ENCODE measurements around the gene CDC37. TPM values are rescaled to one million over a fixed set of nuclear protein-coding genes. Genes with fewer than 3 reads are reported as not detected.
"Not testable (repeated sequence)": the region's sequence is repeated elsewhere in the genome, so short reads cannot be mapped to it uniquely, and the experiment has no call there.

Gene CDC37
- total RNA-seq, 2 experiments from 2014 or later: 294 TPM

DNA sequence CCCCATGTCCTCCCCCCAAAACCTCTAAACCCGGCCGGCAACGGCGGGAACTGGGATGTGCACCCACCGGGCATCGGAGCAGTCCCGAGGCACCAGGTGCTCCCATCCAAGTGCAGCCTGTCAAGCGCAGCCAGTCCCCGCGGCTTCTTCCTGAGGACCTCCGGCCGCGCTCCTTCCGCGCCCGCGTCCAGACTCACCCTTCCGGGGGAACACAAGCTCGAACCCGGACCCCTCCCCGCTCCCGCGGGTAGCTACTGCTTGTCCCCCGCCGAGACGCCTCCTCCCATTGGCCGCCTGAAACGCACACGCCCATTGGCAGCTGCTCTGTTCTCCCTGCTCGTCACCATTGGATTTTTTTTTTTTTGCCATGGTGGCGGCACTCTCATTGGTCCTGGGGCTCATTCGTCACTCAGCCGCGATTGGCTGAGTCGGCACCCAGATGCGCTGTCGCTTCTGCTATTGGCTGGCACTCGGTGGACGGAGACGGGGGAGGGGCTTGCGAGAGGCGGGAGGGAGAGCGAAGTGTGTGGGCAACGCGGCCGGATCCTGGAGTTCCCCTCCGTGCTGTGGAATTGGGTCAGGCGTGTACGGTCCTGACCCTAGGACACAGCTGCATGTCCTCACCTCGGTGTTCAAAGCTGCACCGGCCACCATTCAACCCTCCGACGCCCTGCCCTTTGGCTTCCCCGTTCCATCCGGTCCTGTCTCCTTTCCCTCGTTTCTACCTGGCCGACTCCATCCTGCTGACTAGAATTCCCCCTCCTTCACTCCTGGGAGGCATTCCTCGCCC lies 22.8 kb downstream of the CDC37 start, which contains the start of gene TYK2:
Gene TYK2, minus strand, starts transcription at position 260 of the 790 bp plus-strand sequence. CDS start 2,166 bp downstream, outside the sequence.
- ChIA-PET CTCF (interaction anchor here (0.6 to 10.6 kb wide), 8 partner anchors 8 to 485 kb away, joined by 3 to 145 read pairs (median 4); partner anchors contain the start of gene ICAM1), POLR2A (interaction anchor here (0.5 to 1.9 kb wide), 11 partner anchors 11 to 434 kb away, joined by 3 to 14 read pairs (median 4); partner anchors contain the start of genes ICAM1, ICAM4 and RAVER1)

DNA sequence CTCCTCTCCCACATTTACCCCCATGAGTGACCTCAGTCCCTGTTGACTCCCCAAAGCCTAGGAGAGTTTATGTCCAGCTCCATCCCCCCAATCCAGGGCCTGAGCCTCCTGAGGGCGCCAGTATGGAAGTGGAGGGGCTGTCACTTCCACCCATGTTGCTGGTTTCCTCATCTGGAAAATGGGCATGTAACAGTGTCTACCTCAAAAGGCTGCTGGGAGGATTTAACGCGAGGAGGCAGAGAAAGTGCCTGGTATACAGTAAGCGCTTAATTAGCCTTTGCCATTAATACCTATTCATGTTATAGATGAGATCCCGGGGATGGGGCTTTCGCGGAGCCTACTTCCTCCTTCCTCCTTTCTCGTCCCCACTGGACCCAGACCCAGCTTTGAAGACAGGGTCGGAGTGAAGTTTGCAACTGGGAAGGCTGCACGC lies 23.4 kb downstream of the CDC37 start:
- CTCF ChIA-PET: interaction anchor here (0.6 to 10.6 kb wide), 8 partner anchors 9 to 486 kb away, joined by 3 to 145 read pairs (median 4); partner anchors contain the start of gene ICAM1
- POLR2A ChIA-PET: interaction anchor here (0.6 to 1.9 kb wide), 9 partner anchors 12 to 435 kb away, joined by 3 to 14 read pairs (median 4); partner anchors contain the start of genes ICAM1, ICAM4 and RAVER1

DNA sequence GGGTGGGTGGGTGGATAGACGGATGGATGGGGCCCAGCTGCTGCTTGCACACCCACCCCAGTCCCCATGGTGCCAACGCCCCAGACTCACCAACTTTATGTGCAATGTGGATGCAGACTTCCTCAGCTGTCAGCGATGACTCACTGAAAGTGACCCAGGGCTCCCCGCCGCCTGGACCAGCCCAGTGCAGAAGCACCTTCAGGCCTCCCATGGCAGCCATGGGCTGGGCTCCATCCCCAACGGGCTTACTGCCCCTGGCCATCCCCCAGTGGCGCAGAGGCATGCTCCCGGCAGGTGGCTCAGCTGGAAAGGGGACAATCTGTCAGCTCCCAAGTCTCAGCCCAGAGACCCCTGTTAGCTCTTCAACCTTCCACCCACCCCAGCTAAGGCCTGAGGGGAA lies 25.2 kb downstream of the CDC37 start:
- CTCF ChIA-PET: interaction anchor here (0.9 to 3.1 kb wide), 4 partner anchors 11 to 119 kb away, joined by 3 to 12 read pairs (median 4); no protein-coding TSS in a partner anchor
- POLR2A ChIA-PET: no interaction called here

DNA sequence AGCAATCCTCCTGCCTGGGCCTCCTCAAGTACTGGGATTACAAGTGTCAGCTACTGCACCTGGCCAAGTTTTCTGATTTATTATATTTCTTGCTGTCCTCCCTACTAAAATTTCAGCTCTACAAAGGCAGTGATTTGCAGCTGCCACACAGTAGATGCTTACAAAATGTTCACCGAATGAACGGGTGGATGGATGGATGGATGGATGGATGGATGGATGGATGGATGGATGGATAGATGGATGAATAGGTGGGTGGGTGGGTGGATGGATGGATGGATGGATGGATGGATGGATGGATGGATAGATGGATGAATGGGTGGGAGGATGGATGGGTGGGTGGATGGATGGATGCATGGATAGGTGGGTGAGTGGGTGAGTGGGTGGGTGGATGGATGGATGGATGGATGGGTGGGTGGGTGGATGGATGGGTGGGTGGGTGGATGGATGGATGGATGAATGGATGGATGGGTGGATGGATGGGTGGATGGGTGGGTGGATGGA lies 26.2 kb downstream of the CDC37 start:
- CTCF ChIA-PET: interaction anchor here (1.2 kb wide), 1 partner anchor 108 kb away, joined by 4 read pairs; no protein-coding TSS in a partner anchor
- POLR2A ChIA-PET: not testable (repeated sequence)

DNA sequence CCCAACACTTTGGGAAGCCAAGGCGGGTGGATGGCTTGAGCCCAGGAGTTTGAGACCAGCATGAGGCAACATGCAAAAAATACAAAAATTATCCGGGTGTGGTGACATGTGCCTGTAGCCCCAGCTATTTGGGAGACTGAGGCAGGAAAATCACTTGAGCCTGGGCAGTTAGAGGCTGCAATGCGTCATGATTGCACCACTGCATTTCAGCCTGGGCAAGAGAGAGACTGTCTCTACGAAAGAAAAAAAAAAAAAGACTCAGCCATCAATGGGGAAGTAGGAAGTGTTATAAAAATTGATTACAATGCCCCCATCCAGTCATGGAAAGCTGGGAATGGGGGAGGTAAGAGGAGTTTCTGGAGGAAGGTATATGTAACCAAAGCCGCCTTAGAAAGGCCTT lies 28.4 kb downstream of the CDC37 start:
- ChIA-PET POLR2A (no interaction called here), CTCF (interaction anchor here (0.6 to 1.2 kb wide), 4 partner anchors 16 to 315 kb away, joined by 3 to 4 read pairs (median 3); no protein-coding TSS in a partner anchor)

DNA sequence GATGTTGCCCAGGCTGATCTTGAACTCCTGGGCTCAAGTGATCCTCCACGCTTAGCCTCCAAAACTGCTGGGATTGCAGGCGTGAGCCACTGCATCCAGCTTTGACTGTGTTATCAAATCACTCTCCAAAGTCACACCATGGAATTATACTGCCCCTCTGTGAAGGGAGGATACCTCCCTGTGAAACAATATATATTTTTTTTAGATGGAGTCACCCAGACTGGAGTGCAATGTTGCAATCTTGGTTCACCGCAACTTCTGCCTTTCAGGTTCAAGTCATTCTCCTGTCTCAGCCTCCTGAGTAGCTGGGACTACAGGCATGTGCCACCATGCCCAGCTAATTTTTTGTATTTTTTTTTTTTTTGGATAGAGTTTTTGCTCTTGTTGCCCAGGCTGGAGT lies 30.7 kb downstream of the CDC37 start:
- ChIA-PET CTCF (interaction anchor here (0.7 kb wide), 2 partner anchors 99 to 223 kb away, joined by 3 read pairs; no protein-coding TSS in a partner anchor), POLR2A (no interaction called here)

DNA sequence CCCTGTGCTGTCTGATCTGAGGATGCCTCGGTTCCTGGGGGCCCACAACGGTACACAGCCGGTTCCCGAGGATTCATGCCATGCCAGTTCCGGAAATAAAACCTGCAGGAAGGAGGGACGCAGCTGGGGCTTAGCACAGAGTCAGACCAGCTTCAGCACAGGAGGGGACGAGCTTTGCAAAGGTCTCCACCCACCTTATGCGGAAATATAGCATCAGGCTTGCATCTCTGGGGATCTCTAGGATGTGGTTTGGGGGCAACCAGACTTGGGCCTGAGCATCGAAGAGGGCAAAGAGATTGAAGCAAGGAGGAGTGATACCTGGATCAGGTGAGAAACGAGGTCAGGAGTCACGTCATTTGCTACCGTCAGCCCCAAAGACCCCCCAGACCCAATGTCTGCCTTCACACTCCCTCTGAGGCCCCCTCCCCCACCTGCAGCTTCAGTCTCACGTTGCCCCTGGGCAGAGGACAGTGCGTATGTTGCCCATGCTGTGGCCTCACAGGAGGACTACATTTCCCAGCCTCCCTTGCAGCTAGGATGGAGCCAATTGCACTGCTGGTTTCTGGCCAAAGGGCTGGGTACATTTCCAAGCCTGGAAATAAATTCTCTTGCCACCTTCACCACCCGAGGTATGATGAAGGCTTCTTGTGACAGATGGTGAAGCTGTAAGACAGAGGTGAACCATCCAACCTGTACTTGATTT lies 35.1 kb downstream of the CDC37 start:
- CTCF ChIA-PET: interaction anchor here (0.6 kb wide), 1 partner anchor 14 kb away, joined by 4 read pairs; no protein-coding TSS in a partner anchor
- POLR2A ChIA-PET: interaction anchor here (0.6 kb wide), 1 partner anchor 63 kb away, joined by 4 read pairs; no protein-coding TSS in a partner anchor

DNA sequence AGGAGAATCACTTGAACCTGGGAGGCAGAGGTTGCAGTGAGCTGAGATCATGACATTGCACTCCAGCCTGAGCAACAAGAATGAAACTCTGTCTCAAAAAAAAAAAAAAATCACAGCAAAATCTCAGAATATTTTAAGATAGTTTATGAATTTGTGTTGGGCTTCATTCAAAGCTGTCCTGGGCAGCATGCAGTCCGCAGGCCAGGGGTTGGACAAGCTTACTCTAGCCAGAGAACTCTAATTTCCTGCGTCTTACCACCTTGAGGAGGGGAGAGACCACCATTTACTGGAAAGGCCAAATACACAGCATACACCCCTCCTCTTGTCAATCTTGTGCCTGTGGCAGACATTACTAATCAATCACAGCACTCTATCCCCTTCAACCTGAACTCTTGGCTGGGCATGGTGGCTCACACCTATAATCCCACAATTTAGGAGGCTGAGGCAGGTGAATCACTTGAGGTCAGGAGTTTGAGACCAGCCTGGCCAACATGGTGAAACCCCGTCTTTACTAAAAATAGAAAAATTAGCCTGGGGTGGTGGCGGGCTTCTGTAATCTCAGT lies 36.3 kb downstream of the CDC37 start:
- CTCF ChIA-PET: interaction anchor here (1.0 to 1.1 kb wide), 2 partner anchors 48 to 96 kb away, joined by 3 read pairs; partner anchors contain the start of gene ICAM1
- POLR2A ChIA-PET: not testable (repeated sequence)

DNA sequence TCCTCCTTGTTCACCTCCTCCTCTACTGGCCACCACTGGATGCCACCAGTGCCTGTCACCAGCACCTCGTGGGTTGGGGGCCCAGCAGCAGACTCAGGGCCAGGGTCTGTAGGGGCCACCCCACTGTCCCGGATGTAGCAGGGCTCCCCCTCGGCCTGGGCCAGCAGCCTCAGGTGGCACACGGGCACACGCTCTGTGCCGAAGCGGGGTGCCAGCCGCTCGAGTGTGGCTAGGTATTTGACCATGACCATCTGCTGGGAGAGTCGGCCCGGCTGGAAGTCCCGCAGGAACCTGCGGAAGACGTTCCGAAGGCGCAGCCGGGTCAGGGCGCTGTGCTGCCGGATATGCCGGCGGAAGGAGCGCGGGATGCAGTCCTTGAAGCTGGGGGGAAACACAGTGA lies 37.8 kb downstream of the CDC37 start:
- ChIA-PET CTCF (no interaction called here), POLR2A (interaction anchor here (0.7 kb wide), 1 partner anchor 51 kb away, joined by 4 read pairs; no protein-coding TSS in a partner anchor)

DNA sequence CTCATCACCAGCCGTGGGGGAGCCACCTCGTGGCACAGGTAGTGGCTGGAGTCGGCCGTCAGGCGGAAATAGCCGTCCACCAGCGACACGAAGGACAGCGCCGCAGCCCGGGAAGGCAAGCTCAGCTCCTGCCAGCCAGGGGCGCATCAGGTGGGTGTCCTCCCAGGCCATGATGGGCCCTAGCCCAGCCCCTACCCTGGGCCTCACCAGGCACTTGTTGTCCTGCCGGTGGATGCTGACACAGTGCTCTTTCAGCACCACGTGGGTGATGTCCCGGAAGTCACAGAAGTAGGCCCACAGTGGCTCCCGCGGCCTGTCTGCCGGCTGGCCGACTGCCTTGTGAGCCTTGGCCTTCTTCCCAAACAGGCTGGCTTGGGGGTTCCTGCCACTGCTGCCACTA lies 38.7 kb downstream of the CDC37 start:
- POLR2A ChIA-PET: no interaction called here
- CTCF ChIA-PET: no interaction called here

DNA sequence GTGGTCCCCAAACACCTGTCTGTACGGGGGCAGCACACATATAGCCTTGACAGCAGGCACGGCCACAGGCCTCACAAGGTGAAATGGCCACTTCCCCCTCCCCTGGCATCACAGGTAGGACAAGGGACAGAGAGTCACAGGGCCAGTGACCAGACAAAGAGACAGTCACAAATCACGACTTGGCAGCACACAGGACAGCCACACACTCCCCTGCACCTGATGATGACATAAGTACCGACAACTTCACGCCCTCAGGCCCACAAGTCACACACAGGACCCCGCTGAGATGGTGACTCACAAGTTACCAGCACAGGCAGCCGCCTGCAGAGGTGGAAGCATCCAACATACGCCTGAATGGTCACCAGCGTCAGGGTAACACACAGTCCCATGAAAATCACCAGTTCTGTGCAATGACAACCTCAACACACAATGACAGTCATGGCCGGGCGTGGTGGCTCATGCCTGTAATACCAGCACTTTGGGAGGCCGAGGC lies 39.5 kb downstream of the CDC37 start:
- ChIA-PET CTCF (no interaction called here), POLR2A (no interaction called here)

DNA sequence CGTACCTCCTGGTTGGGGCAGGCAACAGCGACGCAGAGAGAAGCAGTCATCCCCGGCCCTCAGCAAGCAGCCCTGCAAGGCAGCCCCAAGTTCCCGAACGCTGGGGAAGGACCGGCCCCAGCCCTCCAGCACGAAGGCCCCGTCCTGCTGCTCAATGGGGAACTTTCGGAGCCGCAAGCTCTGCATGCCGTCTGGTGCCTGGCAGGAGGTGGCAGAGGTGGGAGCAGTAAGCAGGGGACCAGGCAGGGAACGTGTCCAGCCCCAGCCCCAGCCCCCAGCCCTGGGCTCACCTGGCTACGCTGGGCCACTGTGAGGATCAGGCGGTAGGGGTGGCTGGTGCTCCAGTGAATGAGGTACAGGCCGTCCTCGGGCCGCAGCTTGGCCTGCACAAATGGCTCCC lies 41.1 kb downstream of the CDC37 start:
- POLR2A ChIA-PET: no interaction called here

DNA sequence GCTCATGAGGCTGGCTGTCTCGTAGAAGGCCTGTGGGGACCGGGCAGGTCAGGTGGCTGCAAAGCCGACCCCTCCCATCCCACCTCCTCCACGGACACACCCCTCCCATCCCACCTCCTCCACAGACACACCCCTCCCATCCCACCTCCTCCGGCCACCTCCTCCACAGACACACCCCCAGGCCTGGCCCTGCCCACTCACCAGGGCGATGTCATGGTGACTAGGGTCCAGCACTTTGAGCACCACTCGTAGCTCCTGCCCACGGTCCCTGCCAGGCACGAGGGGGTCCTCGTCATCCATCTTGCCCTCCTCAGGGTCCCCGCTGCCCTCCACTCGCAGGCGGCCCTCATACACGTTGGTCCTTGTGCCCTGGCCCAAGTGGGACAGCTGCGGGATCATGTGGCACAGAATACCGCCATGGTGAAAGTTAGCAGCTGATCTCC lies 41.8 kb downstream of the CDC37 start:
- POLR2A ChIA-PET: no interaction called here
- CTCF ChIA-PET: no interaction called here

More for the DNA sequence above, 41.1 kb downstream of the CDC37 start:
- CTCF ChIA-PET: interaction anchor here (1.1 kb wide), 1 partner anchor 27 kb away, joined by 3 read pairs; no protein-coding TSS in a partner anchor

DNA sequence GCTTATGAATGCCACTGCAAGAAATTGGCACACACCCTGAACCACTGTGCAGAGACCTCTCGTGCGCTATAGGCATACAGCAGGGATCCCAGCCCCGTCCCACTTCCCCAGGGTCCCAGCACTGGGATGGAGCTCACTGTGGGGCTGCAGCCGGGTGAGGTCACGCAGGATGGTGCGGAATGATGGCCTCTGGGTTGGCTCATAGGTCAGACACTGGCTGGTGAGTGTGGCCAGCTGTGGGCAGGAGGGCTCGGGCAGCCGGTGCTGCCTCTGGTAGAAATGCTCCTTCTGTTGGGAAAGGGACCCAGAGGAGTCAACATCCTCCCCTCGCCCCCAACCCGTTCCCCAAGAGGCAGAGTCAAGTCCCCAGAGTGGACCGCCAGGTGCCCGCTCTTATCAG lies 46.9 kb downstream of the CDC37 start:
- POLR2A ChIA-PET: interaction anchor here (0.5 kb wide), 1 partner anchor 107 kb away, joined by 8 read pairs; no protein-coding TSS in a partner anchor
- CTCF ChIA-PET: no interaction called here

DNA sequence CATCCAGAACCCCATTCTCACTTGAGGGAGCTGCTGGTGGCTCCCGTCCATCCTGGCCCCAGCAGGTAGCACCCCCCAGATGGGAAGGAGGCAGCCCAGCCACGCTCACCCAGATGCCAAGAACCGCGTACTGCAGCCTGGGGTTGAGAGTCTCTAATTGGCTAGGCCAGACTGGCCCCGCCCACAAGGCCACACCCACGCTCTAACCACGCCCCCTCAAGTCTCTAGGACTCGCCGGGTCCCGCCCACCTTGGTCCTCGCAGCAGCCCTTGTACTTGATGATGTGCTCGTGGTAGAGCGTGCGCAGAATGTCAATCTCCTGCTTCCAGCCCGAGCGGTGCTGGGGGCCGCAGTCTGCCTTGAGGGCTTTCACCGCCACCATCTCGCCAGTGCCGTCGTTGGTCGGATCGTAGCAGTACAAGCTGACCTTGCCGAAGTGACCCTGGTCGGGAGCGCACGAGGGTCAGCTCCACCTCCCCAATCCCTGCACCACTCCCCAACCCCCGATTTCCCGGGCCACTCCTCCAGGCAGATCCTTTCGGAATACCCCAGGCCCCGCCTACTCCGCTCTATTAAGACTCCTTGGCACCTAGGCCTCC lies 49.5 kb downstream of the CDC37 start:
- ChIA-PET CTCF (interaction anchor here (1.0 kb wide), 1 partner anchor 95 kb away, joined by 5 read pairs; no protein-coding TSS in a partner anchor), POLR2A (no interaction called here)

DNA sequence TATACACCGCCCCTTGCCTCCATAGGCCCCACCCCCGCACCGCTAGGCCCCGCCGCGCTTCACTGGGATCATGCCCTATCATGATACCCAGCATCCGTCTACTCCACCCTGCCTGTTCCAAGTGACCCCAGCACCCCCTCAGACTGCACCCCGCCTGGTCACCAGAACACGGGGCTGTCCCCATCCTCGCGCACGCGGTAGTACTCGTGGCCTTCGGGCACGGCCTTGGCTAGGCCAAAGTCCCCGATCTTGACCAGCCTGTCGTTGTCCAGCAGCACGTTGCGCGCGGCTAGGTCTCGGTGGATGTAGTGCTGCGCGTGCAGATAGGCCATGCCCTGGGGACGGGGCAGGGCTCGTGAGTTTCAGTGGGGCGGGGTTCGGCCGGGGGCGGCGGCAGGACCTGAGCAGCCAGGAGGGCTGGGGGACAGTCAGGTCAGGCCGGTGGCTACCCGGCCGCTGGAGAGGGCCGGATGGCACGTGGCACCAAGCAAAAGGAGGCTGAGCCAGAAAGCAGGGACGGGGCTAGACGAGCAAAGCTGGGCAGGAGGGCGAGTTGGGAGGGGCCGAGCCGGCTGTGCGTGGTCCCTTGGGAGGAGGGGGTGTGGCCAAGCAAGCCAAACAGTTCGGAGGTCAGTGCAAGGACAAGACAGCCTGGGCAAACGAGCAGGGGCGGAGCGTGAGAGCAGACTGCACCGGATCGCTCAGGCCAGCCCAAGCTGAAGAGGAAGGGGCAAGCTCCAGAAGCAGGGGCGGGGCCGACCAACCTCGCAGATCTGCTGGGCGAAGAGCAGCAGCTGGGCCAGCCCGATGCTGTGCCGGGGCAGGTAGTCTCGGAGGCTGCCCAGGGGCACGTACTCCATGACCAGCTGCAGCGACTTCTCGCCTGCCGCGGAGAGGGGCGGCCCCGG lies 50.3 kb downstream of the CDC37 start:
- CTCF ChIA-PET: no interaction called here
- POLR2A ChIA-PET: no interaction called here

DNA sequence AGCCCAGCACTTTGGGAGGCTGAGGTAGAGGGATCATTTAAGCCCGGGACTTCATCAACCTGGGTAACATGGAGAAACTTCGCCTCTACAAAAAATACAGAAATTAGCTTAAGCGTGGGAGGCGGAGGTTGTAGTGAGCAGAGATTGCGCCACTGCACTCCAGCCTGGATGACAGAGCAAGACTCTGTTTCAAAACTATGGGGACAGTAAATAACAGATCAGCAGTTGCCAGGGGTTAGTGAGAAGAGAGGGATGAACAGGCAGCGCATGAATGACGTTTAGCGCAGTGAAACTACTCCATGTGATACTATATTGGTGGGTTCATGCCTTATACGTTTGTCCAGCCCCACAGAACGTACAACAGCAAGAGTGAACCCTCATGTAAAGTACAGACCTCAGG lies 56.8 kb downstream of the CDC37 start:
- POLR2A ChIA-PET: no interaction called here
- CTCF ChIA-PET: no interaction called here

DNA sequence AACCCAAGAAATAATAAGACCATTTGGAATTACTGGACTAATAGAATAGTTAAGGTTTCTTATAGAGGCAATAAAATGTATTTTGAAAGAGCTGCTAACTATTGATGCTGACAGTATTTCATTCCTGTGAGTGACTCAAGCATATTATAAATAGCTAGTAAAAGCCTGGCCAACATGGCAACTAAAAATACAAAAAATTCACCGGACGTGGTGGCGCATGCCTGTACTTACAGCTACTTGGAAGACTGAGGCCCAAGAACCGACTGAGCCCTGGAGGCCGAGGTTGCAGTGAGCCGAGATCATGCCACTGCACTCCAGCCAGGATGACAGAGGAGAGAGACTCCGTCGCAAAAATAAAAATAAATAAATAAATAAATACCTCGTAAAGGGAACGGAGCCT lies 58.6 kb downstream of the CDC37 start:
- CTCF ChIA-PET: interaction anchor here (1.2 kb wide), 1 partner anchor 86 kb away, joined by 4 read pairs; no protein-coding TSS in a partner anchor
- POLR2A ChIA-PET: no interaction called here
